Right renal pelvis (tissue), 4 donors: Measurements from ENCODE around the gene FAM131A. TPM values are rescaled to one million over a fixed set of nuclear protein-coding genes. Genes with fewer than 3 reads are reported as not detected.

Experiments used
- DNase-seq, 4 donors: peaks; one replicate each; pipeline ENCODE4 v3.0.0-alpha.2; 2013; ENCODE audit warnings: low read depth in 4 of 4, low spot score in 3 of 4, missing footprints in 1 of 4
- polyA plus RNA-seq, 4 donors: library from polyadenylated mRNA; unstranded; fragments of 120-200 nt; gene quantifications; one replicate each; pipeline ENCODE4 v1.2.1, GENCODE V29; 2013; ENCODE audit not compliant: insufficient read length in 4 of 4

The FAM131A gene
- polyA plus RNA-seq, 4 donors: 10.5 to 15.7 (median 11.0) TPM

- DNase-seq: no peak
These were observed 36.0 kb downstream of the FAM131A start for GRCh38 chr3:184373422-184373821.

- DNase-seq: no peak
These were observed 38.5 kb downstream of the FAM131A start for GRCh38 chr3:184375747-184376461.

- no peak for DNase-seq
These were observed 40.0 kb downstream of the FAM131A start for GRCh38 chr3:184377374-184377773.

GRCh38 chr3:184377882-184378445, 40.6 kb downstream of the FAM131A start, which contains the start of gene THPO:
THPO (minus strand) TSS chr3:184378207; CDS start chr3:184376259, 1,948 bp downstream.
- DNase-seq: no peak

GRCh38 chr3:184378651-184379357, 41.4 kb downstream of the FAM131A start:
- no peak for DNase-seq

GRCh38 chr3:184379358-184380184, 42.2 kb downstream of the FAM131A start, which contains the start of gene CHRD:
CHRD (plus strand) TSS chr3:184380054; CDS start chr3:184380319, 265 bp downstream.
- DNase-seq: no peak

GRCh38 chr3:184380185-184380626, 42.8 kb downstream of the FAM131A start:
- DNase-seq: no peak

- no peak for DNase-seq
These were observed 43.3 kb downstream of the FAM131A start for GRCh38 chr3:184380627-184381260.

GRCh38 chr3:184381261-184382224, 44.1 kb downstream of the FAM131A start:
- DNase-seq: no peak

- no peak for DNase-seq
These were observed 45.1 kb downstream of the FAM131A start for GRCh38 chr3:184382326-184383032.

GRCh38 chr3:184383033-184383740, 45.8 kb downstream of the FAM131A start:
- DNase-seq: no peak

GRCh38 chr3:184384342-184384741, 46.9 kb downstream of the FAM131A start:
- no peak for DNase-seq

- no peak for DNase-seq
These were observed 47.5 kb downstream of the FAM131A start for GRCh38 chr3:184384856-184385422.

- DNase-seq: no peak
These were observed 48.8 kb downstream of the FAM131A start for GRCh38 chr3:184386047-184386806.

GRCh38 chr3:184387174-184387714, 49.8 kb downstream of the FAM131A start:
- DNase-seq: no peak

- DNase-seq: no peak
These were observed 51.0 kb downstream of the FAM131A start for GRCh38 chr3:184388164-184388935.
